ENCODE results near the gene CHFR. TPM values are rescaled to one million over a fixed set of nuclear protein-coding genes. Genes with fewer than 3 reads are reported as not detected.

CHFR gene
- total and polyA plus RNA-seq, 9 of the 15 experiments (the other 6 are each of a cell fraction or from before 2014, with no cell fraction given): 0.61 to 33.9 (median 19.3) TPM

DNA sequence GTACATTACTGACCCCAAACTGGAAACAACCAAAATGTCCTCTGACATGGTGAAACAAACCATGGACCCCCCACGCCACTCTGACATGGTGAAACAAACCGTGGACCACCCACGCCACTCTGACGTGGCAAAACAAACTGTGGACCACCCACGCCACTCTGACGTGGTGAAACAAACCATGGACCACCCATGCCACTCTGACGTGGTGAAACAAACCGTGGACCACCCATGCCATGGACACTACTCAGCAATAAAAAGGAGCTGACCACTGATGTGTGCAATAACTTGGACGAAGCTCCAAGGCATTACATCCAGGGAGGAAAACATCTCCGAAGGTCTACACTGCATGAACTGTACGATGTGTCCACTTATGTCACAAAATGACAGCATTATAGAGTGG lies 55.6 kb downstream of the CHFR start:
- in situ Hi-C loops (cut with MboI) (no loop called here), intact Hi-C loops (cut with micrococcal nuclease) (no loop called here)
- Histone ChIP-seq H3K9ac (ENCODE audit: insufficient read depth in 1 of 2, low read depth in 2 of 2, low read length in 2 of 2) (no peak overlapping the region), H3K36me3 (ENCODE audit: control insufficient read depth, insufficient read depth, low read length) (peaks cover 8% of the 10 kb centered on the region), H3K27ac (ENCODE audit: extremely low read depth, low read depth, low read length) (no peak overlapping the region), H3K4me2 (ENCODE audit: insufficient read depth, low read length) (no peak overlapping the region), H3K4me3 (no peak overlapping the region), H4K20me1 (replicated peaks; ENCODE audit: control insufficient read depth, insufficient read depth, low read length) (peaks cover 3% of the 10 kb centered on the region; the same call in 1 of the 2 replicates), H3K9me3 (replicated peaks; ENCODE audit: control insufficient read depth, insufficient read depth, low read depth, low read length) (no peaks in the 10 kb centered on the region), H3K79me2 (ENCODE audit: control insufficient read depth, insufficient read depth, low read length) (peaks cover 19% of the 10 kb centered on the region), H2AFZ (ENCODE audit: low read depth, low read length) (no peak overlapping the region), H3K27me3 (ENCODE audit: control insufficient read depth in 2 of 2, insufficient read depth in 2 of 2, low read length in 2 of 2) (no peaks in the 10 kb centered on the region), H3K9me1 (ENCODE audit: control insufficient read depth, insufficient read depth, low read length) (no peaks in the 10 kb centered on the region), H3K4me1 (replicated peaks in 1 of 2; ENCODE audit: control insufficient read depth in 2 of 2, insufficient read depth in 2 of 2, low read length in 2 of 2) (peaks cover 6 to 32% of the 10 kb centered on the region in 2 experiments; a peak in 4 of 5 replicates)
- BruUV-seq (replicated peaks): no TSS peak
- 58% methylated on average over 11 of the region's 11 CpGs for WGBS (ENCODE audit: insufficient coverage, low coverage, missing lambda C conversion rate)
- POLR2A ChIA-PET: interaction anchor here (1.0 kb wide), 1 partner anchor 9 kb away, joined by 4 read pairs; no protein-coding TSS in a partner anchor
- ATAC-seq (no peak), DNase-seq (ENCODE audit: extremely low read depth in 1 of 4, low spot score in 3 of 4) (no peak), FAIRE-seq (no peak)
- CTCF ChIA-PET (ENCODE audit: low intra/inter-chr PET ratio): no interaction called here
- TF ChIP-seq PTRF (tag; IDR thresholded peaks at IDR 0.05): no peak
- no peak for TF ChIP-seq TAF1 (IDR thresholded peaks at IDR 0.05; ENCODE audit: control insufficient read depth, extremely low read depth, insufficient read depth, low read length, severe bottlenecking)
- TF ChIP-seq, protein P1, sequence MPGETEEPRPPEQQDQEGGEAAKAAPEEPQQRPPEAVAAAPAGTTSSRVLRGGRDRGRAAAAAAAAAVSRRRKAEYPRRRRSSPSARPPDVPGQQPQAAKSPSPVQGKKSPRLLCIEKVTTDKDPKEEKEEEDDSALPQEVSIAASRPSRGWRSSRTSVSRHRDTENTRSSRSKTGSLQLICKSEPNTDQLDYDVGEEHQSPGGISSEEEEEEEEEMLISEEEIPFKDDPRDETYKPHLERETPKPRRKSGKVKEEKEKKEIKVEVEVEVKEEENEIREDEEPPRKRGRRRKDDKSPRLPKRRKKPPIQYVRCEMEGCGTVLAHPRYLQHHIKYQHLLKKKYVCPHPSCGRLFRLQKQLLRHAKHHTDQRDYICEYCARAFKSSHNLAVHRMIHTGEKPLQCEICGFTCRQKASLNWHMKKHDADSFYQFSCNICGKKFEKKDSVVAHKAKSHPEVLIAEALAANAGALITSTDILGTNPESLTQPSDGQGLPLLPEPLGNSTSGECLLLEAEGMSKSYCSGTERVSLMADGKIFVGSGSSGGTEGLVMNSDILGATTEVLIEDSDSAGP (CRISPR knock-in tag; IDR thresholded peaks at IDR 0.05): no peak
- TF ChIP-seq, protein P2, sequence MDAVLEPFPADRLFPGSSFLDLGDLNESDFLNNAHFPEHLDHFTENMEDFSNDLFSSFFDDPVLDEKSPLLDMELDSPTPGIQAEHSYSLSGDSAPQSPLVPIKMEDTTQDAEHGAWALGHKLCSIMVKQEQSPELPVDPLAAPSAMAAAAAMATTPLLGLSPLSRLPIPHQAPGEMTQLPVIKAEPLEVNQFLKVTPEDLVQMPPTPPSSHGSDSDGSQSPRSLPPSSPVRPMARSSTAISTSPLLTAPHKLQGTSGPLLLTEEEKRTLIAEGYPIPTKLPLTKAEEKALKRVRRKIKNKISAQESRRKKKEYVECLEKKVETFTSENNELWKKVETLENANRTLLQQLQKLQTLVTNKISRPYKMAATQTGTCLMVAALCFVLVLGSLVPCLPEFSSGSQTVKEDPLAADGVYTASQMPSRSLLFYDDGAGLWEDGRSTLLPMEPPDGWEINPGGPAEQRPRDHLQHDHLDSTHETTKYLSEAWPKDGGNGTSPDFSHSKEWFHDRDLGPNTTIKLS (IDR thresholded peaks at IDR 0.05; ENCODE audit: borderline replicate concordance, low read depth): no peak
- no peak for TF ChIP-seq RAD51 (IDR thresholded peaks at IDR 0.05; ENCODE audit: borderline replicate concordance, low read depth)
- no peak for TF ChIP-seq RBM25 (IDR thresholded peaks at IDR 0.05; ENCODE audit: low read depth, low read length, severe bottlenecking)
- TF ChIP-seq, protein P3, sequence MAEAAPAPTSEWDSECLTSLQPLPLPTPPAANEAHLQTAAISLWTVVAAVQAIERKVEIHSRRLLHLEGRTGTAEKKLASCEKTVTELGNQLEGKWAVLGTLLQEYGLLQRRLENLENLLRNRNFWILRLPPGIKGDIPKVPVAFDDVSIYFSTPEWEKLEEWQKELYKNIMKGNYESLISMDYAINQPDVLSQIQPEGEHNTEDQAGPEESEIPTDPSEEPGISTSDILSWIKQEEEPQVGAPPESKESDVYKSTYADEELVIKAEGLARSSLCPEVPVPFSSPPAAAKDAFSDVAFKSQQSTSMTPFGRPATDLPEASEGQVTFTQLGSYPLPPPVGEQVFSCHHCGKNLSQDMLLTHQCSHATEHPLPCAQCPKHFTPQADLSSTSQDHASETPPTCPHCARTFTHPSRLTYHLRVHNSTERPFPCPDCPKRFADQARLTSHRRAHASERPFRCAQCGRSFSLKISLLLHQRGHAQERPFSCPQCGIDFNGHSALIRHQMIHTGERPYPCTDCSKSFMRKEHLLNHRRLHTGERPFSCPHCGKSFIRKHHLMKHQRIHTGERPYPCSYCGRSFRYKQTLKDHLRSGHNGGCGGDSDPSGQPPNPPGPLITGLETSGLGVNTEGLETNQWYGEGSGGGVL (CRISPR knock-in tag; IDR thresholded peaks at IDR 0.05): no peak

All from K562 (cell line).